SK-N-SH treated with all-trans-retinoic acid at 6 μM for 48 hours (cell line): ENCODE results near the gene OFD1.

Experiments used
- ESRRG ChIP-seq: fragments of 250-450 bp; sonication (Bioruptor Pico); IDR thresholded peaks from 2 replicates; pipeline ENCODE4 v1.6.1; 2021; ENCODE audit warnings: mild to moderate bottlenecking
- ISL1 ChIP-seq: fragments of 250-450 bp; sonication (Bioruptor Pico); IDR thresholded peaks from 2 replicates; pipeline ENCODE4 v2.1.2; 2022; ENCODE audit warnings: mild to moderate bottlenecking, moderate library complexity
- PATZ1 ChIP-seq: fragments of 250-450 bp; sonication (Bioruptor Pico); IDR thresholded peaks from 2 replicates; pipeline ENCODE4 v1.8.0; 2020; ENCODE audit warnings: mild to moderate bottlenecking, moderate library complexity, borderline replicate concordance
- ZC3H10 ChIP-seq: fragments of 250-450 bp; sonication (Bioruptor Pico); IDR thresholded peaks from 2 replicates; pipeline ENCODE4 v1.5.1; 2021; ENCODE audit warnings: mild to moderate bottlenecking, moderate library complexity
- ZNF565 ChIP-seq: fragments of 450-650 bp; formaldehyde crosslinking; conservative IDR thresholded peaks from 2 replicates; pipeline ENCODE4 v1.5.0; 2020; ENCODE audit warnings: low read depth, mild to moderate bottlenecking, moderate library complexity

GRCh38 chrX:13790206-13791131, 55.9 kb downstream of the OFD1 start:
- no peak for TF ChIP-seq ZNF565 (CRISPR knock-in tag)
- TF ChIP-seq ZC3H10 = no peak
- no peak for TF ChIP-seq ISL1 (CRISPR knock-in tag)
- no peak for TF ChIP-seq PATZ1 (CRISPR knock-in tag)
- TF ChIP-seq ESRRG = no peak
